H9 (cell line): ENCODE measurements around the gene IFNA6. TPM values are rescaled to one million over a fixed set of nuclear protein-coding genes. Genes with fewer than 3 reads are reported as not detected.

Experiments
- DNase-seq: peaks from one replicate; pipeline ENCODE4 v3.0.0-alpha.2; 2017
- H2AFZ ChIP-seq: one replicate; pipeline ENCODE4 v1.6.1; 2013; ENCODE audit warnings: mild to moderate bottlenecking, low read length, control low read depth, moderate library complexity
- H2AK5ac ChIP-seq: 2 replicates; pipeline ENCODE4 v1.6.1; 2013; ENCODE audit warnings: low read length, control low read depth, mixed read lengths; ENCODE audit not compliant: insufficient read length
- H2BK120ac ChIP-seq: one replicate; pipeline ENCODE4 v1.6.1; 2013; ENCODE audit warnings: low read depth, mild to moderate bottlenecking, low read length, control low read depth, inconsistent platforms; ENCODE audit not compliant: poor library complexity, severe bottlenecking
- H2BK12ac ChIP-seq: 2 replicates; pipeline ENCODE4 v1.6.1; 2013; ENCODE audit warnings: low read length, control low read depth, mixed read lengths, low read depth; ENCODE audit not compliant: insufficient read length
- H2BK15ac ChIP-seq: 2 replicates; pipeline ENCODE4 v1.6.1; 2013; ENCODE audit warnings: low read depth, low read length, control low read depth
- H2BK20ac ChIP-seq: one replicate; pipeline ENCODE4 v1.6.1; 2013; ENCODE audit warnings: low read depth, mild to moderate bottlenecking, low read length, control low read depth, inconsistent platforms; ENCODE audit not compliant: poor library complexity, severe bottlenecking
- H2BK5ac ChIP-seq: 2 replicates; pipeline ENCODE4 v1.6.1; 2013; ENCODE audit warnings: low read length, control low read depth, mixed read lengths; ENCODE audit not compliant: insufficient read length
- H3K14ac ChIP-seq: 2 replicates; pipeline ENCODE4 v1.6.1; 2013; ENCODE audit warnings: low read length, control low read depth; ENCODE audit not compliant: insufficient read depth
- H3K18ac ChIP-seq: 2 replicates; pipeline ENCODE4 v1.6.1; 2013; ENCODE audit warnings: low read depth, mild to moderate bottlenecking, mixed read lengths, low read length, control low read depth; ENCODE audit not compliant: insufficient read length
- H3K23ac ChIP-seq: 2 replicates; pipeline ENCODE4 v1.6.1; 2013; ENCODE audit warnings: low read length, control low read depth, mixed read lengths, low read depth; ENCODE audit not compliant: insufficient read length
- H3K23me2 ChIP-seq: 2 replicates; pipeline ENCODE4 v1.6.1; 2013; ENCODE audit warnings: low read depth, mild to moderate bottlenecking, mixed read lengths, low read length, control low read depth; ENCODE audit not compliant: insufficient read length, poor library complexity, severe bottlenecking
- H3K27ac ChIP-seq: 2 replicates; pipeline ENCODE4 v1.5.1; 2013; ENCODE audit warnings: low read length, control low read depth, mixed read lengths, low read depth; ENCODE audit not compliant: insufficient read length
- H3K27me3 ChIP-seq: 2 replicates; pipeline ENCODE4 v1.6.1; 2013; ENCODE audit warnings: low read length, control low read depth, inconsistent platforms; ENCODE audit not compliant: insufficient read depth
- H3K4ac ChIP-seq: 2 replicates; pipeline ENCODE4 v1.6.1; 2013; ENCODE audit warnings: low read depth, mild to moderate bottlenecking, control low read depth, inconsistent platforms, low read length, moderate library complexity
- H3K4me1 ChIP-seq: 2 replicates; pipeline ENCODE4 v1.6.1; 2013; ENCODE audit warnings: low read length, control low read depth, inconsistent platforms; ENCODE audit not compliant: insufficient read depth
- H3K4me2 ChIP-seq: 2 replicates; pipeline ENCODE4 v1.6.1; 2013; ENCODE audit warnings: low read length, control low read depth, mixed read lengths; ENCODE audit not compliant: insufficient read length, insufficient read depth
- H3K56ac ChIP-seq: 2 replicates; pipeline ENCODE4 v1.6.1; 2013; ENCODE audit warnings: low read depth, mild to moderate bottlenecking, mixed read lengths, low read length, control low read depth; ENCODE audit not compliant: insufficient read length
- H3K79me1 ChIP-seq: 2 replicates; pipeline ENCODE4 v1.6.1; 2013; ENCODE audit warnings: low read depth, mild to moderate bottlenecking, moderate library complexity, low read length, control low read depth, inconsistent platforms; ENCODE audit not compliant: insufficient read depth, poor library complexity, severe bottlenecking
- H3K79me2 ChIP-seq: 2 replicates; pipeline ENCODE4 v1.6.1; 2013; ENCODE audit warnings: low read length, control low read depth, inconsistent platforms; ENCODE audit not compliant: insufficient read depth
- H3K9ac ChIP-seq: 2 replicates; pipeline ENCODE4 v1.6.1; 2013; ENCODE audit warnings: low read length, control low read depth, mixed read lengths; ENCODE audit not compliant: insufficient read length; ENCODE audit errors: extremely low read depth
- H3K9me3 ChIP-seq: one replicate; pipeline ENCODE4 v1.6.1; 2013; ENCODE audit warnings: low read depth, low read length, inconsistent platforms; ENCODE audit not compliant: control insufficient read depth
- H3T11ph ChIP-seq: one replicate; pipeline ENCODE4 v1.6.1; 2013; ENCODE audit warnings: mild to moderate bottlenecking, low read length, control low read depth, inconsistent platforms
- H4K20me1 ChIP-seq: one replicate; pipeline ENCODE4 v1.6.1; 2013; ENCODE audit not compliant: control insufficient read depth, insufficient read length, insufficient read depth
- H4K5ac ChIP-seq: 2 replicates; pipeline ENCODE4 v1.6.1; 2013; ENCODE audit warnings: low read depth, mild to moderate bottlenecking, mixed read lengths, low read length, control low read depth; ENCODE audit not compliant: insufficient read length
- H4K8ac ChIP-seq: replicated peaks from 2 replicates; pipeline ENCODE4 v1.6.1; 2013; ENCODE audit warnings: low read length, control low read depth, mixed read lengths, low read depth; ENCODE audit not compliant: insufficient read length
- H4K91ac ChIP-seq: 2 replicates; pipeline ENCODE4 v1.6.1; 2013; ENCODE audit warnings: low read depth, mild to moderate bottlenecking, moderate library complexity, mixed read lengths, low read length, control low read depth; ENCODE audit not compliant: insufficient read length
- H3K27ac Mint-ChIP-seq, 3 experiments: 2 replicates in 2 of 3; 3 replicates in 1 of 3; pipeline ENCODE4 v1.8.0; 2020 to 2021; ENCODE audit warnings: mixed read lengths in 3 of 3, mild to moderate bottlenecking in 1 of 3, moderate library complexity in 1 of 3
- H3K27me3 Mint-ChIP-seq: 2 replicates; pipeline ENCODE4 v1.8.0; 2021; ENCODE audit warnings: low read depth, mild to moderate bottlenecking, moderate library complexity, mixed read lengths
- H3K36me3 Mint-ChIP-seq, 3 experiments: 2 replicates in 2 of 3; 3 replicates in 1 of 3; pipeline ENCODE4 v1.8.0; 2020 to 2021; ENCODE audit warnings: low read depth in 3 of 3, mixed read lengths in 3 of 3; ENCODE audit not compliant: insufficient read depth in 1 of 3
- H3K4me1 Mint-ChIP-seq, 2 experiments: 2 replicates each; pipeline ENCODE4 v1.8.0; 2020; ENCODE audit warnings: mixed read lengths in 2 of 2
- H3K4me3 Mint-ChIP-seq, 2 experiments: 2 replicates in 1 of 2; 3 replicates in 1 of 2; pipeline ENCODE4 v1.8.0; 2020 to 2021; ENCODE audit warnings: mild to moderate bottlenecking in 2 of 2, mixed read lengths in 2 of 2, moderate library complexity in 1 of 2
- H3K9me3 Mint-ChIP-seq, 2 experiments: 2 replicates in 1 of 2; 3 replicates in 1 of 2; pipeline ENCODE4 v1.8.0; 2020; ENCODE audit warnings: mild to moderate bottlenecking in 2 of 2, mixed read lengths in 2 of 2, moderate library complexity in 1 of 2
- whole genome bisulfite sequencing: extraction: QIAGEN DNeasy Blood & Tissue Kit; methylation state at CpG from one replicate; pipeline ENCODE4 v1.1.7; 2013; ENCODE audit warnings: missing lambda C conversion rate, low lambda C conversion rate, mixed read lengths; ENCODE audit not compliant: insufficient read length; ENCODE audit errors: extremely low coverage; 5-methylcytosine and 5-hydroxymethylcytosine counted together
- total RNA-seq: library from RNA; stranded (reverse); gene quantifications from 2 replicates; pipeline ENCODE4 v1.2.1, GENCODE V29; 2021
- TF ChIP-seq, protein P1 (sequence below): fragments of 200-600 bp; sonication (generic); conservative IDR thresholded peaks from 3 replicates; pipeline ENCODE4 v1.8.0; 2021; ENCODE audit warnings: antibody characterized with exemption, mild to moderate bottlenecking

IFNA6 gene
- total RNA-seq, 1 experiment from 2014 or later, result not detected

DNA sequence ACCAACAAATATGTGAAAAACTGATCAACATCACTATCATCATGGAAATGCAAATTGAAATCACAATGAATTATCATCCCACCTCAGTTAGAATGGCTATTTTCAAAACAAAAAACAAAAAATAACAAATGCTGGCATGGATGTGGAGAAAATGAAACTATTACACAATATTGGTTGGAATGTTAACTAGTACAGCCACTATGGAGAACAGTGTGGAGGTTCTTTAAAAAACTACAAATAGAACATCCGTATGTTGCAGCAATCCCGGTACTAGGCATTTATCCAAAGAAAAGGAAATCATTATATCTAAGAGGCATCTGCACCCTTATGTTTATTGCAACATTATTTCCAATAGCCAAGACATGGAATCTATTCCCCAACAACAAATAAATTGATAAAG, 36.5 kb downstream of the IFNA6 start:
- Histone ChIP-seq H2BK12ac (no peak overlapping the region), H2AK5ac (no peak overlapping the region), H4K91ac (no peak overlapping the region), H4K5ac (no peak overlapping the region), H2BK120ac (no peak overlapping the region), H3K27ac (no peak overlapping the region), H3K56ac (no peak overlapping the region), H3K23me2 (no peaks in the 10 kb centered on the region), H3K18ac (no peak overlapping the region), H2BK5ac (no peak overlapping the region), H3K9ac (no peak overlapping the region), H3K79me1 (no peaks in the 10 kb centered on the region), H2AFZ (no peak overlapping the region), H3K79me2 (no peaks in the 10 kb centered on the region), H3K4me1 (no peaks in the 10 kb centered on the region), H3K4ac (no peak overlapping the region), H2BK20ac (no peak overlapping the region), H4K20me1 (no peaks in the 10 kb centered on the region), H3K9me3 (no peaks in the 10 kb centered on the region), H3K27me3 (no peaks in the 10 kb centered on the region), H3K14ac (no peak overlapping the region), H3K4me2 (no peak overlapping the region), H4K8ac (no peak overlapping the region), H3T11ph (no peak overlapping the region), H2BK15ac (no peak overlapping the region), H3K23ac (no peak overlapping the region)
- peaks cover 7 to 8% of the 10 kb centered on the region in 2 experiments for H3K9me3 Mint-ChIP-seq
- no peak for DNase-seq
- H3K4me1 Mint-ChIP-seq, result peaks cover 3 to 4% of the 10 kb centered on the region in 2 experiments
- H3K36me3 Mint-ChIP-seq, result peaks cover 0 to 9% (median 4%) of the 10 kb centered on the region in 3 experiments; a peak in 4 of 7 replicates
- no peak overlapping the region for H3K4me3 Mint-ChIP-seq
- no CpG with 5 or more reads among the region's 2 CpGs for WGBS
- peaks cover 15% of the 10 kb centered on the region for H3K27me3 Mint-ChIP-seq
- TF ChIP-seq, protein P1, sequence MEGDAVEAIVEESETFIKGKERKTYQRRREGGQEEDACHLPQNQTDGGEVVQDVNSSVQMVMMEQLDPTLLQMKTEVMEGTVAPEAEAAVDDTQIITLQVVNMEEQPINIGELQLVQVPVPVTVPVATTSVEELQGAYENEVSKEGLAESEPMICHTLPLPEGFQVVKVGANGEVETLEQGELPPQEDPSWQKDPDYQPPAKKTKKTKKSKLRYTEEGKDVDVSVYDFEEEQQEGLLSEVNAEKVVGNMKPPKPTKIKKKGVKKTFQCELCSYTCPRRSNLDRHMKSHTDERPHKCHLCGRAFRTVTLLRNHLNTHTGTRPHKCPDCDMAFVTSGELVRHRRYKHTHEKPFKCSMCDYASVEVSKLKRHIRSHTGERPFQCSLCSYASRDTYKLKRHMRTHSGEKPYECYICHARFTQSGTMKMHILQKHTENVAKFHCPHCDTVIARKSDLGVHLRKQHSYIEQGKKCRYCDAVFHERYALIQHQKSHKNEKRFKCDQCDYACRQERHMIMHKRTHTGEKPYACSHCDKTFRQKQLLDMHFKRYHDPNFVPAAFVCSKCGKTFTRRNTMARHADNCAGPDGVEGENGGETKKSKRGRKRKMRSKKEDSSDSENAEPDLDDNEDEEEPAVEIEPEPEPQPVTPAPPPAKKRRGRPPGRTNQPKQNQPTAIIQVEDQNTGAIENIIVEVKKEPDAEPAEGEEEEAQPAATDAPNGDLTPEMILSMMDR, result no peak
- H3K27ac Mint-ChIP-seq, result no peak overlapping the region
